GM12872 (cell line): Measurements from ENCODE around the gene DNASE1.

ENCODE experiments used
- TF ChIP-seq, protein P1 (sequence below): IDR thresholded peaks from 3 replicates; pipeline ENCODE4 v1.5.1; 2011; ENCODE audit warnings: low read depth, mild to moderate bottlenecking, low read length, moderate library complexity; ENCODE audit not compliant: insufficient read depth

The DNASE1 gene

DNA sequence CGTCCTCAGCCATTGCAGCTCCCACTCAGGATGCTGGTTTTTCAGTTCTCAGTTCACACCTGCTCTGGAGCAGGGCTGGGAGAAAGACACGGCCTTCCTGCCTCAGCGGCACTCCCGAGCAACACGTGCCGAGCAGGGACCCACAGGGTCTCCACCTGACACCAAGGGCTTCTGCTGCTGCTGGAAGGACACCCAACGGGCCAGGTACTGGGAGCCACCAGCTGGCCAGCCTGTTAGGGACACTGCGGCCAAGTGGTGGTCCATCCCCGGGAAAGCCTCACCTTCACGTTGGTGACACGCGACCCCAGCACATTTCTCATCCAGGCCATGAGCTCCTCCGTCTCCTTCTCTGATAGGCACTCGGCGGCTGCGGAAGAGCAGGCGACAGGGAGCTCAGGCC is 8.1 kb downstream of the DNASE1 start:
- TF ChIP-seq, protein P1, sequence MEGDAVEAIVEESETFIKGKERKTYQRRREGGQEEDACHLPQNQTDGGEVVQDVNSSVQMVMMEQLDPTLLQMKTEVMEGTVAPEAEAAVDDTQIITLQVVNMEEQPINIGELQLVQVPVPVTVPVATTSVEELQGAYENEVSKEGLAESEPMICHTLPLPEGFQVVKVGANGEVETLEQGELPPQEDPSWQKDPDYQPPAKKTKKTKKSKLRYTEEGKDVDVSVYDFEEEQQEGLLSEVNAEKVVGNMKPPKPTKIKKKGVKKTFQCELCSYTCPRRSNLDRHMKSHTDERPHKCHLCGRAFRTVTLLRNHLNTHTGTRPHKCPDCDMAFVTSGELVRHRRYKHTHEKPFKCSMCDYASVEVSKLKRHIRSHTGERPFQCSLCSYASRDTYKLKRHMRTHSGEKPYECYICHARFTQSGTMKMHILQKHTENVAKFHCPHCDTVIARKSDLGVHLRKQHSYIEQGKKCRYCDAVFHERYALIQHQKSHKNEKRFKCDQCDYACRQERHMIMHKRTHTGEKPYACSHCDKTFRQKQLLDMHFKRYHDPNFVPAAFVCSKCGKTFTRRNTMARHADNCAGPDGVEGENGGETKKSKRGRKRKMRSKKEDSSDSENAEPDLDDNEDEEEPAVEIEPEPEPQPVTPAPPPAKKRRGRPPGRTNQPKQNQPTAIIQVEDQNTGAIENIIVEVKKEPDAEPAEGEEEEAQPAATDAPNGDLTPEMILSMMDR: no peak

DNA sequence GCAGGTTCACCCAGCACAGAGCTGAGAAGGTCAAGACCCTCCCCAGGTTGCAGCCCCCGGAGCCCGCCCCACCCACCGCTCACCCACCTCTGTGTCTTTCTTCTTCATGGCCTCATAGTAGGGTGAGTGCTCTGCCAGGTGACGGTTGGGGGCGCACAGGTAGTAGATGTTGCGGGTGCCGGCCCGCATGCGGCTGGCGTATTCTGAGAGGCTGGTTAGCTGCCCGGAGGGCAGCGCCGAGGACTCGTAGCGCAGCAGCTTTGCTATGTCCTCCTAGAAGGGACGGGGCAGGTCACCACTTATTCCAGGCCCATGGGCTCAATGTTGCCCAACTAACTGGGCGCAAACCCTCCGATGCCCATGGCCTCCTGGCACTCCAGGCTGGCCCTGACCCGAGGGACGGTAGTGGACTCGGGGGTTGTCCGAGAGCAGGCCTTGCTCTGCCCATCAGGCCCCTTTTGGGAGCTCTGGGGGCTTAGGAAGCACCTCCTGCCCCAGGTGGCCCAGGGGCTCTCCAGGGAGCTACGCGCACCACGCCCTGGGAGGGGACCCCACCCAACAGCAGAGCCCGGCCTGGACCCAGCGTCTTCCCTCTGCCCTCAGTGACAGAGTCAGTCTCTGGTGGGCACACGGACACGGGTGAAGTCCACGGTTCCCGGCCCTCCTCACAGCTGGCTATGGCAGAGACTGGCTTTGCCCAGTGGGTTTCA is 9.9 kb downstream of the DNASE1 start:
- TF ChIP-seq, protein P1: no peak

DNA sequence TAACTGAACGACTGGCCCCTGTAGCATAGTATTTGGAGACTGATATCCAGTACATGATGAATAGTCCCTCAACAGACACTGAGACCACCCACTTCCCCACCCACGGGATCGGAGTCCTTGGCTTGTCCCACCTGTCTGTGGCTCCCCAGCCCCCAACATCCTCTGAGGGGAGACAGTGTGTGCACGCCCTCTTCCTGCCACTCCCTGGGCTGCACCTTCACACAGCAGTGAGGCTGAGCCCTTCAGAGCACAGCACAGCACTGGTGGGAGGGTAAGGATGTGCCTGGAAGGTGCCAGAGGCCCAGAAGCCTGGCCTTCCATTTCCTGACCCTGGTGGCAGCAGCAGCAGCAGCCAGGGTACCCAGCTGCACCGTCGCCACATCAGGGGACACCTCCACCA is 11.0 kb downstream of the DNASE1 start:
- TF ChIP-seq, protein P1: 0 out of 3 replicates have a peak, but pooled peaks have one; percentile 18

DNA sequence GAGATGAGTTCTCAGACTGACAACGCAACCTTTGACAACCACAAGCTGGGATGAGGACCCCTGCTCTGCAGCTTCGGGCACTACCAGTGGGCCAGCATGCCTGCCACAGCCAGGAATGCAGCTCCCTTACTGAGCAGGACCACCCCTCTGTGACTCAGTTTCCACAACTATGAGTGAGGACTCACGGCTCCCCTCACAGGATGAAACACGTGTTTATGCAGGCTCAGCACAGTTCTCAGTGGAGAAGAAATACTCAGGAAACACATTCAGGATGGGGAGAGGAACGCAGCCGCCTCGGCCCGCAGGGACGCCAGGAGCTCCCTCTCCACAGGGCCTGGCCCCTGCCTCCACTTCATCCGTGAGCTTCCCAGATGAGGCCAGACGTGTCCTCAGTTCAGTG is 14.1 kb downstream of the DNASE1 start:
- TF ChIP-seq, protein P1: no peak

DNA sequence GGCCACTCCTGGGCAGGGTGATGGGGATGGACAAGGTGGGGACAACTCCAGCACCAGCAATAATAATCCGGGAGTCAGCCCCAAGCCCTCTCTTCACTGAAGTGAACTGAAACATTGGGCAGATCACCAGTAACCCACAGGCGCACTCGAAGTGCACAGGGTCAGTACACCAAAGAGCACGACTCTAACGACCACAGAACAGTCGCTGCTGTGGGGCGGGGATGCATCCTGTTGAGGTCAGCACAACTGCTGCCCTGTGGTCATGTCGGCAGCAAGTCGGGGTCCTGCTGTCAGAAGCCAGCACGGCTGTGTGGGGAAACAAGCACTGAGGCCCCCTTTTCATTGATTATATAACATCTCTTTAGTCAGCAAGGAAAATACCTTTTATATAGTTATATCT is 14.6 kb downstream of the DNASE1 start:
- TF ChIP-seq, protein P1: no peak

DNA sequence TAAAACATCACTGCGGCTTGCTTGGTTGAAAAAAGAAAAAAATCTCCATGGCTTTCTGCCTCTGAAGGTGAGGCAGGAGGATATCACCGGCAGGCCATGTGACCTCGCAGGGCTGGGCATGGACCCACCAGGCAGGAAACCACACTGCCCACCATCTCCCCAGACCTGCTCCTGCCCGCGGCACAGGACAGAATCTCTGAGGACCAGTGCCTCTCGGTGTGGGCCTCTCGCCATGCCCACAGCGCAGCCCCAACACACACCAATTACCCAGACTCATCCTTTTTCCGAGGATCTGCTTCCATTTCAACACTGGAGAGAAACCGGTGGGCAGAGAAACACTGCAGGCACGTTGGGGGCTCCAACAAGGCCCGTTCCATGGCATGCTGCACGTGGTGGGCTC is 16.2 kb downstream of the DNASE1 start:
- TF ChIP-seq, protein P1: no peak

DNA sequence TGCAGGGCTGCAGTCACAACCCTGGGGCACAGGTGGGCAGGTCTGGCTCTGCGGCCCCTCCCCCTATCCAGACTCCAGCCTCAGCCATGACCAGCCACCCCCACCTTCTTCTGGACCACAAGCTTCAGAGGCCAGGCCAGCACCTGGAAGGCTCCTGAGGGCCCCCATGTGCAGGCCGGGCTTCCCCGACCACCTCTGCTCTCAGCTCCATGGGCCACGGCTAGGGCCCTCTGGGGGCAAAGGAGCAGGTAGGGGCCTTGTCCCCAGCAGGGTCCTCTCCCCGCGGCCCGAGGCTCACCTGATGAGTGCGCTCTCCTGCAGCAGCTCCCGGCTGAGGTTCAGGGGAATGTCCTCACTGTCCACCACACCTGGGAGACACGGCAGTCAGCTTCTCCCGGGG is 16.9 kb downstream of the DNASE1 start:
- TF ChIP-seq, protein P1: no peak
